Epidermal melanocyte (primary cell): Measurements from ENCODE around the gene APIP.
"Not testable (repeated sequence)": the region's sequence is repeated elsewhere in the genome, so short reads cannot be mapped to it uniquely, and the experiment has no call there.

ENCODE experiments used
- DNase-seq: peaks from one replicate; pipeline ENCODE4 v3.0.0; 2011; ENCODE audit warnings: low spot score; ENCODE audit not compliant: insufficient read length

Gene APIP

GRCh38 chr11:34926101-34926830 is 10.1 kb upstream of the APIP start:
- DNase-seq = no peak

DNA sequence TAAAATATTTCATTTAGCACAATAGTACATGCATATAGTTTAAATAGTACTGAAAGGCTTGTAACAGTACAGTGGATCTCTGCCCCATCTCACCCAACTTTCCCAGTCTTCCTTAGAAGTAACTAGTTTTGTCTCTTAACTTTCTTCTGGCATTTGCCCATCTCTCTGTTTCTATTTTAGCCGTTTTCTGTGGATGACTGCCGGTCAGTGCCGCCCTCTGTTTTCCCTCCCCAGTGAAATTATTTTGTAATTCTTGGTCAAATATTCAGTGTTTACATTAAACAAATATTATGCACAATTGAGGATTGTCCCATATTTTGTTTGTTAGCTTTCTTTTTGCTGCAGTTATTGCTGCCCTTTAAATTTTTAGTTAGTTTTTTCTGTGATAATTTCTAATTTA is 8.5 kb upstream of the APIP start:
- DNase-seq = no peak

DNA sequence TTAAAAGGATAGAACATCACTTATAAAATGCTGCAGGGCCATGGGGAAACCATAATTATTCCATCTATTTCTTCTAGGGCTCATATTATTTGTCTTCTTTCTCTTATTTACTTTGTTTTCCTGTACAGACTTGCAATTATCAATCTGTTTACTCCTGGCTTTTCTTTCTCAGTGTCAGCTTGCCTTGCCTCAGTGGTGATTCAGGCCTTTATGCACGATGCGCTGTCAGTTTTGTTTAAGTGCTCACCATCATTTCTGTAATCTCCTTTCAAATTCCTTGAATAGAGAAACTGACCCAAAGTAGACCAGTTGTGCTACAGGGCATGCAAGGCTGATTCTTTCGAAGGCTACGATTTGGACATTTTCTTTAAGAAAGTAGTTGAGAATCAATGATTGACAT is 5.0 kb upstream of the APIP start:
- no peak for DNase-seq

DNA sequence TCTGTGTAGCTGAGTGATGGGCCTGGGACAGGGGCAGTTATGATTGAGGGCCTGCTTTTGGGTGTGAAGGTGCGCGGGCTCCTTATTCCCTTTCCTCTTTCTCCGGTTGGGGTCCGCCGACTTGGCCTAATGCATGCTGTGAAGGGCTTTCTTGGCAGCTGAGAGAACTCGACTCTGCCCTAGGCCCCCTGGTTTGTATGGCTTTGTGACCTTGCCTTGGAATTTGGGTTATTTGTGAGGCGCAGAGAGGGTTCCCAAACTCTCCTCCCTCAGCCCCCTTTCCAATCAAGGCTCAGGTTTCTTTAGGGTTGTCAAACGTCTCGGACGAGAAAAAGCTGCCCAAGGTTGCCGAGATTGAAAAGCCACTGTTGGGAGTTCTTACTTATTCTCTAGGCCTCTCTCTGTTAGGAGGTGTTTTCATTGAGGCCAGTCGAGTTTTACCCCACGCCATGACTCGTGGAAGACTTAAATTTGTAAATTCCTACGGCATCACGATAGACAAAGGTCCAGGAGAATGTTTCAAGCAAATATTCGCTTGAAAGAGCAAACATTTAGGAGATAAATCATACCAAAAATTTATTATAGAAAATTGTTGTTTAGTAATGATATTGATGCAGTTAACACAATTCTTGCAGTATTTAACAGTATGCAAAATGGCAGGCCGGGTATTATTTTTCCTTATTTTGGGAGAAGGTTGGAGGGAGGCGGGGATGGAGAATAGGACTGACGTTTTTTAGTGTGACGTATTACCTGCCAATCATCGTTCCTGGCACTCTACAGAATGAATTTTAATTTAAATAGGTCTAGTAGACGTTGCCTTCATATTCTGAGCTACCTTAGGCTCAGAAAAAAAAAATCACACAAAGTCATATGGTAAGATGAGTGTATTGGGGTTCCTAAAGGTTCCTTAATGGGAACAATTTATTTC is 928 bp upstream of the APIP start:
- DNase-seq = no peak

GRCh38 chr11:34915136-34916014 is 804 bp downstream of the APIP start:
- no peak for DNase-seq

GRCh38 chr11:34913556-34913955 is 2.6 kb downstream of the APIP start:
- DNase-seq = not testable (repeated sequence)

DNA sequence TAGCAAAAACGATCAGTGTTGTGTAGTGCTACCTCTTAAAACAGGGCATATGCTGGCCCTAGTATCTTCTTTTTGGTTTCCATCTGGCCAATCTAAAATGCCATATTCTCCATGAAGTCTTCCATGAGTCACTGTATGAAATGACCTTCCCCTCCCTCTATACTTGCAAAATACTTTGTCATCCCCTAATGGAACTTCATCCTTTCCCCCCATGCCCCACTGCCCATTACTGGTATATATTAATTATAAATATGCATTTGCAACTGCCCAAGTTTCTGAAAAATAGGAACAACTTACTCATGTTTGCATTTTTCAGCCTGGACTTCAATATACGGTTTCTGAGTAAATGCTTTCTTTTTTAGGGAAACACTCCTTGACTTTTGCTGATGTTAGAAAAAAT is 4.5 kb downstream of the APIP start:
- DNase-seq = no peak

GRCh38 chr11:34910817-34911216 is 5.4 kb downstream of the APIP start:
- DNase-seq = no peak

DNA sequence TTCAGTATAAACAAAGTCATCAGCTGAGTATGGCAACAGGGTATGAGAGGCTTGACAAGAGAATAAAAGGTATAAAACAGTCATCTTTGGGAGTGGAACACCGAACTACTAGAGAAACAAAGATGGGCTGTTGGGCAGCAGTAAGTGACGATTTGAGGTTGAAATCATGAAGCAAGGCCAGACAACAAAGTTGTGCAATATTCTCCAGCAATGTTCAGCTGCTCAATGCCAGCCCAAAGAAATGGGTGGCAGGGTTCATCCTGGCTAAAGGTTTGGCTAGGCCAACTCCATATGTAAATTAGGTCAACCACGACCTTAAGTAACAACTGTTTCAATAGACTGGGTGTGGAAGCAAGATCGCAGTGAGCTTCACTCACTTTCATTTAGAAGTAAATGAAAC is 6.2 kb downstream of the APIP start:
- DNase-seq = no peak

DNA sequence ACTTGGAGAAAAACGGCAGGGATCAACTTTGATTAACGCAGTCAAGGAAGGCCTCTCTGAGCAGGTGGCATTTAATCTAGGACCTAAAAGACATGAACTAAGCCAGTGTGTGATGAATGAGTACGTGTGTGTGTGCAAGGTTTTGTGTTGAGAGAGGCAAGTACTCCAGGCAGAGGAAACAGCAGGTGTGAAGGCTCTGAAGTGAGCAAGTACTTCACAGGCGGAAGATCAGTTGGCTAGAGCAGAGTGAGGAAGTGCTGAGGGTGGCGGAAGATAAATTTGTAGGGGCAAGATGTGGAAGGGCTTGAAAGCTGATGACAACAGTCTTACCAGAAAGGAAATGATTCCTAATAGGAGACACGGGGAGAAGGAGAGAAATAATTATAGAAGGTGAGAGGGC is 6.8 kb downstream of the APIP start:
- DNase-seq = no peak

DNA sequence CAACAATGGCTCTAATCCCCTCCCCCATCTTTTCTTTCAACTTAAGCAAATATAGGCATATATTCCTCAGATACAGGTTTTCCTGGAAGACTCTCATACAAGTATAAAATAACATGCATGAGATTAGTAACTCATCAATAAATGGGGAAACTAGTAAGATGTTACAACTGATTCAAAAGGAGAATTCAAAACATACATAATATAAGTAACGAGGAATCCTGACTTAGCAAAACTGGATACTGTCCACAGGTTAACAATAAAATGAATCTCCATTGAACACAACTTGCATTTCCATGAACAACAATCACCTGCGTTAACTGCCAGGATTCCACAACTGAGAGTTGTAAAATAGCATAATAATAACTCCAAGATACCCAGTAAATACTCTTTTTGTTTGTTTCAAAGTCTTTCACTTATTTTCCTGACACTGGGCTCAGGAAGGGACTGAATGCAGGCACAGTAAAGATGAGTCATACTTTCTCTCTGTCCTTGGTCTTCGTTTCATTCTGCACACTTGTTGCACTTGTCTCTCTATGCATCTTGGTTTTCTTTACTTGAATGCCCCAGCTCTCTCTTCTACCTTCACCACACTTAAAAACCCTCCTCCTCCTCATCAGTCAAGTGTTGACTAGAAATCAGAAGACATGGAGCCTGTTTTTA is 8.1 kb downstream of the APIP start:
- DNase-seq = no peak

- no peak for DNase-seq
Observed at GRCh38 chr11:34905666-34906065, 10.5 kb downstream of the APIP start.

- no peak for DNase-seq
Observed at GRCh38 chr11:34904421-34904955, 11.7 kb downstream of the APIP start.

GRCh38 chr11:34899633-34900016 is 16.6 kb downstream of the APIP start:
- DNase-seq = no peak

DNA sequence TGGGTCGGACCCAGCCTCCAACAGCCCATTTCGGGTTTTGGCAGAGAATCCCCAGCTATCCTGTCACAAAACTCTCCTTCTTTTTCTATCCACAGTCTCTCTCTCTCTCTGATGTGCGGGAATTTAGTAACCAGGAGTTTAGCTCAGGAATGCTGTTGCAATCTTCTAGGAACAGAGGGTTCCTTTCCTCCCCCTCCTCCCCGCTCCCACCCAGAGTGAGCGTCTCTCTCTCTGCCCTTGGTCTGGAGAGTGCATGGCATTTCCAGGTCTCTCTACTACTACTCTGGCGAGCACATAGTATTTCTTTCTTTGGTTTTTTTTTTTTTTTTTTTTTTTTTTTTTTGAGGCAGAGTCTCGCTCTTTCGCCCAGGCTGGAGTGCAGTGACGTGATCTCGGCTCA is 17.7 kb downstream of the APIP start:
- DNase-seq = no peak

GRCh38 chr11:34897171-34897870 is 18.9 kb downstream of the APIP start:
- no peak for DNase-seq

DNA sequence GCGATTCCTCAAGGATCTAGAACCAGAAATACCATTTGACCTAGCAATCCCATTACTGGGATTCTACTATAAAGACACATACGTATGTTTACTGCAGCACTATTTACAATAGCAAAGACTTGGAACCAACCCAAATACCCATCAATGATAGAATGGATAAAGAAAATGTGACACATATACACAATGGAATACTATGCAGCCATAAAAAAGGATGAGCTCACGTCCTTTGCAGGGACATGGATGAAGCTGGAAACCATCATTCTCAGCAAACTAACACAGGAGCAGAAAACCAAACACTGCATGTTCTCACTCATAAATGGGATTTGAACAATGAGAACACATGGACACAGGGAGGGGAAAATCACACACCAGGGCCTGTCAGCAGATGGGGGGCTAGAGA is 20.0 kb downstream of the APIP start:
- DNase-seq = not testable (repeated sequence)

GRCh38 chr11:34893416-34893815 is 22.8 kb downstream of the APIP start:
- no peak for DNase-seq

GRCh38 chr11:34891611-34892010 is 24.6 kb downstream of the APIP start:
- DNase-seq = no peak

DNA sequence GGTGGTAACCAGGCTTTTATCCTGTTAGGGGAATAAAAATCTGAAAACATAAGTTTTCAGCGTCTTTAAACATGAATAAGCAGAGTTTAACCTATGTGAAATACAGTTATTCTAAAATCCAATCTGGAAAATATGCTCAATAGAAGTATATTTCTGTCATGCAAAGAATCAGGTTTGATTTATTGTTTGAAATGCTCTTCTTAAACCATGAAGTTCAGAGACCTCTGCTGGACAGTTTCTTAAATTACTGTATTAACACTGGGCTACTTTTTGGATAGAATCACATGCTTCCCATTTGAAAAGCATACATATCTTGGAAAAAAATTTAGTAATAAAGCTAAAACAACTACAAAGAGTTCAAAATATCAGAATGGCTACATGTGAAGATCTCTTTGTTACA is 25.4 kb downstream of the APIP start:
- no peak for DNase-seq
